NCI-H187 treated with DMSO at 0.1 percent for 48 hours (cell line): Measurements from ENCODE around the gene TST.

ENCODE experiments used
- DNase-seq: peaks from one replicate; lab custom pipeline; 2025; lab: John Stamatoyannopoulos, UW

The TST gene

DNA sequence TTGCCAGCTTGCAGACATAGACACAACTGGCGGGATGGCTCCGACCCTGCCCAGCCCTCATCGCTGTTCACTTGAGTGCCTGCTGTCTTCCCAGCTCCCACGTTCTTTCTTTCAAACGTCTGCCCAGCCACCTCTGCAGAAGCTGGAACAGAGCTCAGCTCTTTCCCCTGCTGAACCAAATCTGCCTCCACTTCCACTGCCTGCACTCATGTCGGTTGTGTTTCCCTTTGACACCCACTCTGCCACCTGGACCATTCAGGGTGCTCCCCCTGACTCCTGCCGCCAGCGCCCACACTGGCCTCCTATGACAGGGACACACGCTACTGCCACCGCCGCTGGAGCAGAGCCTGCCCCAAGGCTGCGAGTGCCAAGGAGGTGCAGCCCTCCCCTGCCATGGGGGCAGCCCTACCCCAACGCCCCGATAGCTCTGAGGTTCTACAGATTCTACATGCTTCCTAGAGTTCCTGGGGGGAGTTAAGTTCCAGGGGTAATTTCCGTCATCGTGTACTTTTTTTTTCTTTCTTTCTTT, 37.9 kb downstream of the TST start:
- DNase-seq = no peak

DNA sequence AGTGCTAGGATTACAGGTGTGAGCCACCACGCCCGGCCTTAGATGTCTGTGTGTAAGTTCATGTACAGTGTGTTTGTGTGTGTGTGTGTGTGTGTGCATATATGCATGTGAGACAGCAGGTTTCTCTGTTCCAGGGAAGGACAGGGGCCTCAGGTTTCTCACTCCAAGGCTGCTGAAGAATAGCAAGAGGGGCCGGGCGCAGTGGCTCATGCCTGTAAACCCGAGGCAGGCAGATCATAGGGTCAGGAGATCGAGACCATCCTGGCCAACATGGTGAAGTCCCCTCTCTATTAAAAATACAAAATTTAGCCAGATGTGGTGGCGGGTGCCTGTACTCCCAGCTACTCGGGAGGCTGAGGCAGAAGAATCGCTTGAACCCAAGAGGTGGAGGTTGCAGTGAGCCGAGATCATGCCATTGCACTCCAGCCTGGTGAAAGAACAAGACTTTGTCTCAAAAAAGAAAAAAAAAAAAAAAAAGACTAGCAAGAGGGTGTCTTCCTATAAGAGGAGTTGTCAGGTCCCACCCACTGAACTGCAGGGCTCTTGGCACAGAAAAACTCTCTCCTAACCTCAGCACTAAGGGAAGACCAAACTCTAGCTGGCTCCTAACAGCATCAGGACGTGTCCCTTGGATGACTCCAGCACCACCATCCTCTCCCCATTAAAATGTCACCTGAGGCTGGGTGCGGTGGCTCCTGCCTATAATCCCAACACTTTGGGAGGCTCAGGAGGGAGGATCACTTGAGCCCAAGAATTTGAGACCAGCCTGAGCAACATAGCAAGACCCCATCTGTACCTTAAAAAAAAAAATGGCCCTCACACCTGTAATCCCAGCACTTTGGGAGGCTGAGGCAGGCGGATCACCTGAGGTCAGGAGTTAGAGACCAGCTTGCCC, 40.0 kb downstream of the TST start:
- no peak for DNase-seq

DNA sequence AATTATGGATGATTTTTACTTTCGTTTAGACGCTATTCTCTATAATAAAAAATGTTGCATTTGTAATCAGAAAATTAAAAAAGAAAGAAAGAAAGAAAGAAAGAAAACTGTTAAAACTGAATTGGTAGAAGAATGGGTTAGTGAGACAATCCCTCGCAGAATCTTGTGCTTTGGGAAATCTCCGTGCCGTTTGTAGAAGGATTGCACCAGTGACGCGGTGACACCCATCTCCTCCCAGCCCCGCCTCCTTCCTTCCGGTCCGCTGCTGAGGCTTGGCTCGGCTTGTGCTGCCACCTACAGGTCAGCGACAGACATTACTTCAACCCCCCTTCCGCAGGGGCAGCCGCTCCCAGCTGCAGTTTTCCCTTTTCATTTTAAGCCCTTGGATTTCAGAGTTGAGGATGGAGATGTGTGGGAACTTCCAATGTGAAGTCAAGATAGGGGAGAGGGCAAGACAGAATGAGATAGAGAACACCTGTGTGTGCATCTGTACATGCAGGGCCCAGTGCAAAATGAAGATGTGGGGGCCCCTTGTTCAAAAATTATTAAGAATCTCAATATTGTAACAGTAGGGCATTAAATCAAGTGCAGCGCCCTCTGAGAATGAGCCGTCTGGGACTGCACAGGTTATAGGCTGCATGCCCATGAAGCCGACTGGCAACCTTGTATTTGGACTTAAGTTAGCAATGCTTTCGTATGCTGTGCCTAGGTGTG, 41.1 kb downstream of the TST start:
- DNase-seq = peak; percentile 39

DNA sequence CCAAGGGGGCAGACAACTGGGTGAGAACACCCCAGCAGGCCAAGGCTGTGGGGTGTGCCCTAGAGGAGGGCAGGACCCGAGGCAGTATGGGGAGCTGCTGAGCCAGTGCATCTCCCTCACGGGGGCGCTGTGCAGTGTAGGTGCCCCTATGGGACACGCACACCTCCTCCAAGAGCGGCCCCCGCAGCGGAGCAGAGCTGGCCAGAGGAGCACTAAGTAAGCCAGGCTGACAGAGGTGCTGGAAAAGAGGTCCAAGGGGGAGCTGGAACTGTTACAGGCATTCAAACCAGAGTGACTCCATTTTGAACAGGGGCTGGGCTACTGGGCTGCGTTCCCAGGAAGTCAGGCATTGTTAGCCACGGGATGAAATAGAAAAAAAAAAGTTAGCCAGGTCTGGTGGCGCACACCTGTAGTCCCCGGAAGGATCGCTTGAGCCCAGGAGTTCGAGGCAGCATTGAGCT, 41.8 kb downstream of the TST start:
- DNase-seq = no peak

DNA sequence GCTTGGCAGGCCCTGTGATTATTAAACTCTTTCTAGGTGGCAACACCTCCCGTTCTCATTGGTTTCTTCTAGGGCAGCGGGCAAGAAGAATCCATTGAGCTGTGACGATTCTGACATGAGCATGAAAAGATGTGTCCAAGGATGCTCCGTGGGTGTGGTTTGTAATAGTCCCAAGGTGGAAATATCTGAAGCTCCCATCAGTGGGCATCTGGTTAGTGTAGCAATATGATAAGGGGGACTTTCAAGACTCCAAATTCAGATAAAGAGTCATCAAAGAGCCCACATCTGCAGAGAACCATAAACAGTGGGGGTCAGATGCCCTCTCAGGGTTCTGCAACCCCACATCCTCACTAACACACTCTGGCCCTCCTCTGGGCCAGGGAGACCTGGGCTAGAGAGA, 42.6 kb downstream of the TST start:
- DNase-seq = no peak

DNA sequence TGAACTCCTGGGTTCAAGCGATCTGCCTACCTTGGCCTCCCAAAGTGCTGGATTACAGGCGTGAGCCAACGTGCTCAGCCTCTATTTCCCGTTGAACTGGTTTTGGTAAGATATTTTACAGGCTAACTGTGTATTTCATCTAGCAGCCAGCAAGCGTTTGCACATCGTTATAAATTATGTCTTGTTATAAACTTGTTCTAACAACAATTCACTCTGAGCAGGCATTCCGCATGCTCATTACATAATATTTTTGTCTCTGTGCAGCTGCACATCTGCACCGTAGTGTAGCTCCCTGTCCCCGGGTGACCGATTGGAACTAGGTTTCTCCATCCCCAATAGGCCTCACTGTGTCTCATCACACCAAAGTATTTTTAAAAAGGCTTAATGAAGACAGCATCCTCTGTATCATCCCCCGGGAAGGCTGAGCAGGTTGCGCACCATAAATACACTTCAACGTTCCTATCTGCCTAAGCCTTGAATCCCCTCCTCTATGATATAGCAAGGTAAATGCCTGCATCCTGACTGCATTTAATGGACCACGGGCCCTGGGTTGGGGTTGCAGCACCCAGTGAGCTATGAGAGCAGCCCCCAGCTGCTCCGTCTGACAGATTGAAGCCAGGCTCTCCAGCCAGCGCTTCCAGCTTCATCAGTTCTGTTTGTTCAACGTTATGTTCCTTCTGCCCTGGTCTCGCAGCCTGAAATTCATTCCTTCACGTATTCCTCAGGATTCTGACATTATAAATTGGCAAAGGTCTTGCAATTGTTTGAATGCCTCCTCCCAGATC, 47.7 kb downstream of the TST start:
- DNase-seq = no peak

DNA sequence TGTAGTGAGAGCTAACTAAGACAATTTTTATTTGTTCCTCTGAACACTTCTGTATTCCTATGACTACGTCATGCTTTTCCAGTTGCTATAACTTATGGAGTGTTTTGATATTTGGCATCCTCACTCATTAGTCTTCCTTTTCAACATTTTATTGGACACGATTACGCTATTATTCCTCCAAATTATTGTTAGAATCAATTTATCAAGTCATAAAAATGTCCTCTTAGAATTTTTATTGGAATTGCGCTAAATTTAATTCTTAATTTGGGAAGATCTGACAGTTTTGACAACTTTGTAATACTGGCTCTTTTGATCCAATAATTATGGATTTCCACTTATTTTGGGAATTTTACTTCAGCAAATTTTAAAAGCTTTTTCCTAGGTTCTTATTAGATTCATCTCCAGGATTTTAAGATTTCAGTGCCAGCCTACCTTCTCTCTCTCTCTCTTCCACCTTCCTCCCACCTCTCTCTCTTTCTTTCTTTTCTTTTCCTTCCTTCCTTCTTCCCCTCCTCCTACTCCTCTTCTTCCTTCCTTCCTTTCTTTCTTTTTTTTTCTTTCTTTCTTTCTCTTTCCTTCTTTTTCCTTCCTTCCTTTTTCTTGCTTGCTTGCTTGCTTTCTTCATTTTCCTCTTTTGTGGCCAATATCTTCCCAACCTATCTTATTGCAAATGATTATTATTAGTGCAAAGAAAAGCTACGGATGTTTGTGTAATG, 50.8 kb downstream of the TST start:
- DNase-seq = no peak

DNA sequence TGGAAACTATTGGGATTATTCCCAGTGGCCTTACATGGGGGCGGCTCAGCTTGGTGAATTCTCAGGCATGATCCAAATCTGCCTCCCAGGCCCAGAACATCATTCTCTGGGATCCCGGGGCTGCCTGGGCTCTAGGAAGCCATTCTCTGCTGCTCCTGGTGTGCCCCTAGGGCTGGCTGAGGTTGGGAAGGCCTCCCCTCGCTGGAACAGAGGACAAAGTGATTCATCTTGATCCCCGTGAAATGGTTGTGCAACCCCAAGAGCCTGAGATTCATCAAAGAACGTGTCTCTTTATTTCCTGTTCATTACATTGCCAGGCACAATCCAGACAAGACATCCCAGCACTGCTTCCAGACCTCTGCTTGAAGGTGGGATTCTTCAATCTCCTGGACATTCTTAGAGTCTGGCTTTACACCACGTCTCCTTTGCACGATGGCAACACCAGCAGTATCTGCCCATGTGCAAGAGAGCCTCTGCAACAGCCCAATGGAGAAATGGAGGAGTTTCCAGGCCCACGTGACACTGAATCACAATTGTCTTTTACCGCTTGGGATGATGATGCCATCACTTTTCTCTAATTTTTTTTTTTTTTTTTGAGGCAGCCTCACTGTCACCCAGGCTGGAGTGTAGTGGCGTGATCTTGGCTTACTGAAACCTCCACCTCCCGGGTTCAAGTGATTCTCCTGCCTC, 52.3 kb downstream of the TST start:
- DNase-seq = no peak

DNA sequence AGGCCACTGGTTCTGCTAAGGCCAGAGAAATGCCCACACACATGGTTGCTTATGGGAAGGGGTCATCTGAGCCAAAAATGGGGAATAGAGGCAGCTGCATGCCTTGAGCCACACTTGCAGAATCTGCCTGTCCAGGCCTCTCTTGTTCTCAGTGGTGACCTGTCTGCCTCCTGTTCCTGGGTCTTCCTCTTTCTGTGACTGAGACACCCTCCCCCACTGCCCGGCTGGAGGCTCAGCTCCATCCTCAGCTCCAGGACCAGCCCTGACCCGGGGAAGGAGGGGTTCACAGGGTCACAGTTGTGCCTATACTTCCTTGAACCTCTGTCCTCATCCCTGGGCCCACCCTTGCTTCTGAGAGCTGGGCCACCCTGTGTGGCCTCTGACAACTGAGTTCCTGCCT, 53.6 kb downstream of the TST start:
- no peak for DNase-seq

DNA sequence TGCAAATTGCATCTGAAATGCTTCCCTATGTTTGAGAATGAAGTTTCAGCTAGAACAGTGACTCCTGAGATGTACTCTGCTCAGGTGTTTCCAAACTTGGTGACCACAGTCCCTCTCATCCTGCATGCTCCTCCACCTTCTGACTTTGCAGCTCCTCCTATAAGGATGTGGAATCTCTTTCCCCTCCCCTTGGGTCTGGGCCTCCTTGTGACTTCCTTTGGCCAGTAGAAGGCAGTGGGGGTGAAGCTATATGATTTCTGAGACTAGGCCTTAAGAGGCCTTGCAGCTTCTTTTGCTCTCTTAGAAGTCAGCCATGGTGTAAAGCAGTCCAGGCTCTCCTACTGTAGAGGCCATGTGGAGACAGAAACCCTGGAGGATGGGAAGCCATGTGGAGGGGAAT, 55.1 kb downstream of the TST start:
- no peak for DNase-seq

DNA sequence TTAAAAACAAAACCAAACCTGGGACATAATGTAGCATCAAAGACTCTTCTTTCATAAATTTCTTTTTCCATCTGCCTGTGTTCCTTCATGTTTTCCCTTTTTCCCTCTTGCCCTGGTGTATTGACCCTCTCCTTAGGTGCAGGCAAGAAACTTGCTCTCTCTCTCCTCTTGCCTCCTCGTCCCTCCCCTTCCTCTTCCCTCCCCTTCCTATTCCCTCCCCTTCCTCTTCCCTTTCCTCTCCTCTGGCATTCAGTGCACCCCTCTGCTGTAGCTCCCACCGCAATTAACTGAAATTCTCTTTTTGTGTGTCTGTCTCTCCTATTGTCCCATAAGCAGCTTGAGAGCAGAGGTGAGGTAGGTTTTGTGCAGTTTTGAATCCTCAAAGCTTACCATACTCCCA, 55.9 kb downstream of the TST start:
- DNase-seq = no peak

DNA sequence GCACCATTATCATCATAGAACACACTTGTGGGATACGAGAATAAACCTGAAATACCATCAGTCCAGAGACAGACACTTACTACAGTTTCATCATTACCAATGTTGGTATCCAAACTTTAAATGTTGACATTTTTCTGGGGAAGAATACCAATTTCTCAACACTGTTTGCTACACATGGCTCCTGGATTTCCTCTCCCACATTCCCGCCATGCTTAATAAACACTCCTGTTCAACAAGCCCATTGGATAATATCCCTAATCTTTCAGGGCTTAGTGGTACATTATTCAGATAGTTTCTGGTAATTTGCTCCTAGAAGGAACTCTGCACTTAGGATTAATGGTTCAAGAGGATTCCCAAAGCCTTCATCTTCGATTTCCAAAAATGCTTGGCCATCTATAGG, 57.6 kb downstream of the TST start:
- DNase-seq = no peak
